Transverse colon (tissue), 3 donors: ENCODE measurements around the gene FAM227A.

Experiments used
- EP300 ChIP-seq: sonication (generic); formaldehyde crosslinking; IDR thresholded peaks from one replicate; pipeline ENCODE4 v1.6.1; 2017; ENCODE audit warnings: antibody characterized with exemption, low read depth
- TF ChIP-seq, protein P1 (sequence below), 5 experiments: fragments of 200-600 bp in 3 of 5; fragments of 450-650 bp in 2 of 5; sonication (generic) in 3 of 5; IDR thresholded peaks; 1 replicate in 2 of 5; 2 replicates in 3 of 5; pipeline ENCODE4 v1.5.1; 2016 to 2017; ENCODE audit warnings: antibody characterized with exemption in 5 of 5, inconsistent platforms in 3 of 5, mild to moderate bottlenecking in 2 of 5, moderate library complexity in 1 of 5

- no peak for TF ChIP-seq EP300
- TF ChIP-seq, protein P1, sequence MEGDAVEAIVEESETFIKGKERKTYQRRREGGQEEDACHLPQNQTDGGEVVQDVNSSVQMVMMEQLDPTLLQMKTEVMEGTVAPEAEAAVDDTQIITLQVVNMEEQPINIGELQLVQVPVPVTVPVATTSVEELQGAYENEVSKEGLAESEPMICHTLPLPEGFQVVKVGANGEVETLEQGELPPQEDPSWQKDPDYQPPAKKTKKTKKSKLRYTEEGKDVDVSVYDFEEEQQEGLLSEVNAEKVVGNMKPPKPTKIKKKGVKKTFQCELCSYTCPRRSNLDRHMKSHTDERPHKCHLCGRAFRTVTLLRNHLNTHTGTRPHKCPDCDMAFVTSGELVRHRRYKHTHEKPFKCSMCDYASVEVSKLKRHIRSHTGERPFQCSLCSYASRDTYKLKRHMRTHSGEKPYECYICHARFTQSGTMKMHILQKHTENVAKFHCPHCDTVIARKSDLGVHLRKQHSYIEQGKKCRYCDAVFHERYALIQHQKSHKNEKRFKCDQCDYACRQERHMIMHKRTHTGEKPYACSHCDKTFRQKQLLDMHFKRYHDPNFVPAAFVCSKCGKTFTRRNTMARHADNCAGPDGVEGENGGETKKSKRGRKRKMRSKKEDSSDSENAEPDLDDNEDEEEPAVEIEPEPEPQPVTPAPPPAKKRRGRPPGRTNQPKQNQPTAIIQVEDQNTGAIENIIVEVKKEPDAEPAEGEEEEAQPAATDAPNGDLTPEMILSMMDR (IDR thresholded peaks at IDR 0.05), result no peak
Observed at GRCh38 chr22:38696606-38697424, 40.6 kb upstream of the FAM227A start.
